Measurements from ENCODE around the gene MTRFR.

MTRFR gene

GRCh38 chr12:123269896-123270213, 36.6 kb downstream of the MTRFR start:
- DNase-seq: no peak

DNA sequence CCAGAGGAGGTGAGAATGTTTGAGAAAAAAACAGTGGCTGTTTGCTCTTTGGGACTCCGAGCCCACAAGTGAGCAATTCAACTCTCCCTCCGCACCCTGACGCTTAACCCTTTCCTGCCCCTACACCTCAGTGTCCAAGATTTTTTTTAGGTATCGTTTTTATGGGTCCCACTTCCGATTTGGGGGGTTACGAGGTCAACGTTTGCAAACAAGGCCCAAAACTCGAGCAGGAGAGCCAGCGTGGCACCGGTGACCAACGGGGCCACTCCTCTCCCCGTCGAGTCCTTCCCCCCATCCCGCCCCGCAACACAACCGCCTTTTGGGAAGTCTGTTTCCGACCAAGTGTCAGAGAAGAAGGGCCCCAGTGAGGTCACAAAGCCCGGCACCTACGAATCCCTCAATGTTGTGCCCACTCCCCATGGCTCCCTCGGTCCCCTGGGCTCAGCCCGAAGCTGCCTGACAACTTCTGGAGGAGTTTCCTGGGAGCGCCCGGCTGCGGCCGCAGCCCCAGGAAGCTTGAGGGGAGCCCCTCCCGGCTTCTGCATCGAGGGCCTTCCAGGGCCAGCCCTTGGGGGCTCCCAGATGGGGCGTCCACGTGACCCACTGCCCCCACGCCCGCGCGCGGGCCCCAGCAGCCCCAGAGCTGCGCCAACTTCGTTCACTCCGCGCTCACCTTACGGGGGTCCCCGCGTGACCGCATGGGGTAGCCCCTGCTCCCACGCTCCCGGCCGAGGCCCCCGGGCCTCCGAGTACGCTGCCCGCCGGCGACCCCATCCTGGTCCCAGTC, 37.2 kb downstream of the MTRFR start:
- DNase-seq: peak; percentile 66

GRCh38 chr12:123271001-123271668, 37.9 kb downstream of the MTRFR start:
- no peak for DNase-seq

- DNase-seq: no peak
Measured at GRCh38 chr12:123273166-123273565, 39.9 kb downstream of the MTRFR start.

DNA sequence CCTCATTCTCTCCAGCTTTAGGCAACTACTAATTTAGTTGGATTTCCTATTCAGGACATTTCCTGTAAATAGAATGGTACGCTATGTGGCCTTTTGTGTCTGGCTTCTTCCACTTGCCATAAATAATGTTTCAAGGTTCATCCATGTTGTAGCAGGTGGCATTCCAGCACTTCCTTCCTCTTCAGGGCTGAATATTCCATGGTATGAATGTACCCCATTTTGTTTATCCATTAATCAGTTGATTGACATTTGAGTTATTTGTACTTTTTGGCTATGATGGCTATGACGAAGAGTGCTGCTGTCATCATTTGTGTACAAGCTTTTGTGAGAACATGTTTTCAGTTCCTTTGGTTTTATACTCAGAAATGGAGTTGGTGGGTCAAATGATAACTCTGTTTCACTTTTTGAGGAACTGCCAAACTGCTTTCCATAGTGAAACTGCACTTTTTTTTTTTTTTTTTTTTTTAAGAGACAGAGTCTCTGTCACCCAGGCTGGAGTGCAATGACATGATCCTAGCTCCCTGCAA, 44.9 kb downstream of the MTRFR start:
- no peak for DNase-seq

DNA sequence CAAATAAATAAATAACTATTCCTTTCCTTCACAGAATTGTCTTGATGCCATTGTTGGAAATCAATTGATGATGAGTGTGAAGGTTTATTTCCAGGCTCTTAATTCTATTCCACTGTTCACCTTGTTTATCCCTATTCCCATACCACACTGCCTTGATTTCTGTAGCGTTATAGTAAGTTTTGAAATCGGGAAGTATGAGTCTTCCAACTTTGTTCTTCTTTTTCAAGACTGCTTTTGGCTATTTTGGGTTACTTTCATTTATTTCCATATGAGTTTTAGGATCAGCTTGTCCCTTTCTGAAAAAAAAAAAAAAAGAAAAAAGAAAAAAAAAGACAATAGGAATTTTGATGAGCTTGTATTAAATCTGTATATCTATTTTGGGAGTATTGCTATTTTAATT, 47.7 kb downstream of the MTRFR start:
- DNase-seq: no peak

DNA sequence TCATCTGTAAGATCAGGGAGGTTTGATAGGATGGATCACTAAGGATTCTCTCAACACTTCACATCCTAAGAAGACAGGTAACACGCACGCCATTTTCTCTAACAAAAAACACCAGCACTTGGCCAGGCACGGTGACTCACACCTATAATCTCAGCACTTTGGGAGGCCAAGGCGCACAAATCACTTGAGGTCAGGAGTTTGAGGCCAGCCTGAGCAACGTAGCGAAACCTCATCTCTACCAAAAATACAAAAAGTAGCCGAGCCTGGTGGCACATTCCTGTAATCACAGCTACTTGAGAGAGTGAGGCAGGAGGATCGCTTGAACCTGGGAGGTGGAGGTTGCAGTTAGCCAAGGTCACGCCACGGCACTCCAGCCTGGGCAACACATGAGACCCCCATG, 48.9 kb downstream of the MTRFR start:
- no peak for DNase-seq

DNA sequence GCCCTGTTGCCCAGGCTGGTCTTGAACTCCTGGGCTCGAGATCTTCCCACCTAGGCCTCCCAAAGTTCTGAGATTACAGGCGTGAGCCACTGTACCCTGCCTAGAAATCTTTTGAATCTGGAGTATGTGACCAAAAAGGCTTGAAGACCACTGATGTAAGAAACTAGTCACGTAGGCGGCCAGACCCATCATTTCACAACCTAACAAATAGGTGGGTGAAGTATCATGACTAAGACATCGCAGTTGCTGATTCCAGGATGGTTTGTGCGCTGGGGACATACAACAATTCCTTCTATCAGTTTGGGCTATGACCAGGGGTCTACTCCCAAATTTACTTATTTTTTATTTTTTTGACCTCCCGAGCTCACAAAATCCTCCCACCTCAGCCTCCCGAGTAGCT, 50.2 kb downstream of the MTRFR start:
- no peak for DNase-seq

DNA sequence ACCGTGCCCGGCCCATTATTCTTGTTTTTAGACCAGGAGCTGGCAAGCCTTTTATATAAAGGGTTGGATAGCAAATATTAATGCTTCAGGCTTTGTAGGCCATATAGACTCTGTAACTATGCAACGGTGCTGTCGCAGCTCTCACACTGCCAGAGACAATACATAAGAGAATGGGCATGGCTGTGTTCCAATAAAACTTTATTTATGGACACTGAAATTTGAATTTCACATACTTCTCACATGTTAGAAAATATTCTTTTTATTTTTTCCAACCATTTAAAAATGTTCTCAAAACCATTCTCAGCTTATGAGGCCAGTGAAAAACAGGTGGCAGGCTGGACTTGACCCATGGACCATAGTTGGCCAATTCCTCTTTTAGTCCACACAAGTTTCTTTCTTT, 51.4 kb downstream of the MTRFR start:
- no peak for DNase-seq

- DNase-seq: no peak
Measured at GRCh38 chr12:123286652-123287373, 53.6 kb downstream of the MTRFR start.

GRCh38 chr12:123288751-123289346, 55.6 kb downstream of the MTRFR start:
- no peak for DNase-seq

GRCh38 chr12:123289911-123290310, 56.7 kb downstream of the MTRFR start:
- no peak for DNase-seq

DNA sequence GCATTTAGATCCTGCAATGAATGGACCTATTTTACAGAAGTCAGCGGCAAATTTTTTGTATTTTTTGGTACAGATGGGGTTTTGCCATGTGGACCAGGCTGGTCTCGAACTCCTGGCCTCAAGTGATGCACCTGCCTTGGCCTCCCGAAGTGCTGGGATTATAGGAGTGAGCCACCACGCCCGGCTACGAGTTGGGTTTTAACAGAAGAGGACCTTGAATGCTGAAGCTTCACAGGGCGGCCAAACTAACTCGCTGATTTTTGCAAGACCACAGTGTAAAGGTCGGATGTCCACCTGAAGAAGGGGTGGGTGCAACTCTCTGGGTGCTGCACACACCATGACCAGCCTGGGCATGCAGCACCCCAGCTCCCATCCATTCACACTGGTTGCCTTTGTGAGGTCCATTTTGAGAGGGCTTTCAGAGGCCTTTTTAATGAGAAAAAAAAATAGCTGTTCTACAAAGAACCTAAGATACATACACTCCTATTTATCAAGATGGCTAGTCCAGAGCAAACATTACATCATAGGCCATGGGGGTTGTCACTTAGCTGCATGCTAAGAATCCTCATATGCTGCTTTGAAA, 60.0 kb downstream of the MTRFR start:
- DNase-seq: no peak

DNA sequence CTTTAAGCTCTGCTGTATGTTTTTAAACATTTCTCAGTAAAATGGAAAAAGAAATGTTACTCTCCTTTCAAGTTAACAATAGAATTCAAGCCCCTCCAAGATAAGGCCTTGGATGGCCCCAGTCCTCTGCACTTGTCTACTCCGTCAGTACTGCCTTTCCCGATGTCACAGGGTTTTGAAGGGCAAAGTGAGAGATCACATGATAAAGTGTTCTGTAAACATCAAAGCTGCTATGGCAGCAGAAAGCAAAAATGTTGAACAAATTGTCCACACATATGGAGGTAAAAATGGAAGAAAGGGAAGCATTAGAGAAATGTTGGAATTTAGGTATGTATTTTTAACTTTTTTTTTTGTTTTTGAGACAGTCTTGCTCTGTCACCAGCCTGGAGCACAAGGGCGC, 71.9 kb downstream of the MTRFR start:
- no peak for DNase-seq

DNA sequence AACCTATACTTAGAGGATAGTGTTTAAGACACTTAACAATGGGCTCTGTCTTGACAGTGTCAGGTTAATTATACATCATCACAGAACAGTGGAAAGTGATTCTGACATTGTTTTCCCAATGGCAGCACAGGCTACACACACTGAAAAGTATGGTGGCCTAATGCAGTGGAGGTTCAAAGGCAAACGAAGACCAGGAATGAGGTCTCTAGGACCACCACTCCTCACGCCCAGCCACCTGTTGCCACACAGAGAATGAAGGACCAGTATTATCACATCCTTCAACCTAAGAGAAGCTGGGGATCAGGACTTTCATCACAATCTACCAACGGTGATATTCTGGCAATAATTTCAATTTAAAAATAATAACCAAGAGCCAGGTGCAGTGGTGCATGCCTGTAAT, 73.0 kb downstream of the MTRFR start:
- no peak for DNase-seq

All from right kidney (tissue), 1 donor.